ENCODE data around the gene SNX20.

SNX20 gene

DNA sequence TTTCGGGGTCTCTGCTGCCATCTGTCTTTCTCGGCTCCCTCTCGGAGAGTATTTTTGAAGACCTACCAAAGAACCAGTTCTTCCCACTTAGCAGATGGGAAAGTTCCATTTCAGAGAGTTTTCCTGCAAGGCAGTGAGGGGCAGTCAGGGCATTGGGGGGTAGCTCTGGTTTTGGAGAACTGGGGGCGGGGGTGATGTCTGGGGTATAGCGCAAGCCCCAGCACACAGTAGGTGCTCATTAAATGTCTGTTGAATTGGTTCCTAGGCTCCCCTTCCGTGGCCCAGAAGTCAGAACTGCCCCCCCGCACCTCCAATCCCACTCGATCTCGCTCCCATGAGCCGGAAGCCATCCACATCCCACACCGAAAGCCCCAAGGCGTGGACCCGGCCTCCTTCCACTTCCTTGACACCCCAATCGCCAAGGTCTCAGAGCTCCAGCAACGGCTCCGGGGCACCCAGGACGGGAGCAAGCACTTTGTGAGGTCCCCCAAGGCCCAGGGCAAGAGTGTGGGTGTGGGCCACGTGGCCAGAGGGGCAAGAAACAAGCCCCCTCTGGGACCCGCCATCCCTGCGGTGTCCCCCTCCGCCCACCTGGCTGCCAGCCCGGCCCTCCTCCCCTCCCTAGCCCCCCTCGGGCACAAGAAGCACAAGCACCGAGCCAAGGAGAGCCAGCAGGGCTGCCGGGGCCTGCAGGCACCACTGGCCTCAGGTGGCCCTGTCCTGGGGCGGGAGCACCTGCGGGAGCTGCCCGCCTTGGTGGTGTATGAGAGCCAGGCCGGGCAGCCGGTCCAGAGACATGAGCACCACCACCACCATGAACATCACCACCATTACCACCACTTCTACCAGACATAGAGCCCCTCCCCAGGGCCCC, 47.9 kb downstream of the SNX20 start:
- DNase-seq: no peak

DNA sequence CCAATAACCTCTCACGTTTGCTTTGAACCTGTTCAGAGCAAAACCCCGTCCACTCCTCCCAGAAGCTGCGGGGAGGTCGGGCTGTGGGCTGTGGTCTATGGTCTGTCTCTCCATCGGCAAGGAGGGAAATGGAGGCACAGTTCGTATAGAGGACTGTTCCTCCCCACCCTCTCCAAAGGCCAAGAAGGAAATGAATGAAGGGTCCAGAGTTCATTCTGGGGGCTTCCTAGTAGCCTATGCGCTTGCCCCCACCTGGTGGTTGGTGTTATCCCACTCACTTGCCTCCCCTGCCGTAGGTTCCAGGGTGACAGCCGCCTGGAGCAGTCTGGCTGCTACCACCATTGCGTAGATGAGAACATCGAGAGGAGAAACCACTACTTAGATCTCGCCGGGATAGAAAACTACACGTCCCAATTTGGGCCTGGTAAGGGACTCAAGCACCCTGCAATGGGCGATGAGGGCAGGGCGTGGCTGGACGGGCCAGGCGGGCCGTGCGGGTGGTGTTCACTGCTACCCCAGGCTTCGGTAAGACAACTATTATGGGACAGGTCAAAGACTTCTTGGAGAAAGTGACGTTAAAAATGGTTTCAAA, 49.0 kb downstream of the SNX20 start:
- DNase-seq: no peak

DNA sequence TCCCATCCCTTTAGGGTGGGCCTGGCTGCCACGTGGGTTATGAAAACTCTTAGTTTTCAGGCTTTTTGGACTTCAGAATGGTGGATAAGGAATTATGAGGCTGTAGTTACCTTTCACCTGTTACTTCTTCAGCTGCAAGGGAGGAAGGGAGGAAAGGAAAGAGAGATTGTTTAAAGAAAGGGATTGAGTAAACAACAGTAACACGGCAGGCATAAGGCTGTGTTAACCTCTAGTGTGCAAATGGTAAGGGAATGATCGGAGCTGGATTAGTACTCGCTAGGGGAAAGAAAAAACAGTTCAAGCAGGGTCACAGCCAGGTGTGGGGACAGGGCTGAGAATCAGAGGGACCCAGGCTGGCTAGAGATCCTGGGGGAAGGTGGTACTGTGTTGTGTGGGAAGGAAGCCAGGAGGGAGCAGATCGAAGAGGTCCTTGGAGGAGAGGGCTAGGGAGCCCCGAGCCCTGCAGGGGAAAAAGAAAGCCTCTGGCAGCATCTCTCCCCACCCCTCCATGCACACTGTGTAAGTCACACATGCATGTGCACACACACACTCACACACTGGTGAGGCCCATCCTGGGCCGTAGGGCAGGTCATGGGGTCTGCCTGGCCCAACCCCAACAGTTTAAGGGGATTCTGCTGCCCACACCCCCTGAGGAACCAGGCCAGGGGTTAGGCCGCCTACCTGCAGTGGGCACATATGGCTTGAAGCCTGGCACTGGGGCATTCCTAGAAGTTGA, 49.7 kb downstream of the SNX20 start:
- no peak for DNase-seq

DNA sequence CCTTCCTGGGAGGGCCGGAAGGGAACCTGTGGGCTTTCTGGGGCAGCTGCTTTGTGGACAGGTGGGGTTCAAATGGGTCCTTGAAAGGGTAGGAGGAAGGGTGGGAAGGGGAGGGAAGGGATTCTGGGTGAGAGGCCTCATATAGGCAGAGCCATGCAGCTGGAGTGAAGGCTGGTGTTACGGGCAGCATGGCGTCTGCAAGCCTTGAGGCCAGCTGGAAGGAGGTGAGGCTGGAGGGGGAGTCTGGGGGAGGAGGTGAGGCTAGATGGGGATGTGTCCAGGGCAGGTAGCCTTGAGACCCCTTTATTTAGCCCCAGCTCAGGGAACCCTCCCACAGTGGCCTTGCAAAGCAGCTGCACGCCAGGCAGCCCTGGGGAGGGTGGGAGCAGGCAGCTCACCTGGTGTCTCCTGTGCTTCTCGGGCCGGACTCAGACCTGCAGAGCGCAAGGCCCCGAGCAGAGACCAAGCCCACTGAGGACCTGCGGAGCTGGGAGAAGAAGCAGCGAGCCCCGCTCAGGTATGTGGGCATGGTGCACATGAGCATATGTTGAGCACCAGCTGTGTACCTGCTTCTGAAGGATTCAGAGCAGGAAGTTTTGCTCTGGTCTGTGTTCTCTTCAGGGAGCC, 50.6 kb downstream of the SNX20 start:
- DNase-seq: no peak

DNA sequence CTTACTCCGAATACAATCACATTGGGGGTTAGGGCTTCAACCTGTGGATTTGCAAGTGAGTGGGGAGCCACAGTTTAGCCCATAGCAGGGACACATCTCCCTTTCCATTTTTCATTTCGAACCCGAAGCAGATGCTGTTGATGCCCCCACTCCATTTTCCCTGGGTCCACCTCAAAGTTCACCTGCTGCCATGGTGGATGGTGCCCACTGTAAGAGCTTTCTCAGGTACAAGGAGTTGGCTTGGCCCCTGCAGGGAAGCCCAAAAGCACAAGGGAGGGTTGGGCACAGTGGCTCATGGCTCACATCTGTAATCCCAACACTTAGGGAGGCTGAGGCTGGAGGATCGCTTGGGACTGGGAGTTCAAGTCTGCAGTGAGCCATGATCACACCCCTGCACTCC, 51.8 kb downstream of the SNX20 start:
- no peak for DNase-seq

DNA sequence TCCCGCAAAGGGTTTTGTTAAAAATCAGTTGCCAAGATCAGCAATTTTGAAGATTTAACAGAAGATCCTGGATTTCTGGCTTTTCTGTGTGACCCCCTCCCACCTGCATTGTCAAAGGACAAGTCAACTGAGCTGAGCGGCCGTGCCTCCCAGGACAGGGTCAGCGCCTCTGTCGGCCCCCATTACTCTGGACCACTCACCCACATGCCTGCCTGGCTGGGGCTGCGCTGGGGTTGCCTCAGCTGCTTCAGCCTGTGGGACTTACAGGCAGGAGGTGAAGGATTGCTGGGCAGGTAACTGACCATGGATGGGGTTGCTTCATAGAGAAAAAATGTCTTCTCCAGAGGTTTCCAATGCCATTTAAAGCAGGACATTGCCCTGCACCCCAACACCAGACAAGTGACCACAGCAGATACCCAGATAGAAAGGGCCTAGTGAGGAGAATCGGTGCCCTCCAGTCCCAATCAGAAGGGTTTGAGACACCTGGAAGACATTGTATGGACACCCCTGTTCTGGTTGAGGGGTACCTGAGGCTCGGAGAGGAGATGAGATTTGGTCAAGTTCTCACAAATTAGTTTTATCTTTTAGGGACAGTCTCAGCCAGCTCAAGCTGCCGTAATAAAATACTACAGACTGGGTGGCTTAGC, 52.8 kb downstream of the SNX20 start:
- no peak for DNase-seq

DNA sequence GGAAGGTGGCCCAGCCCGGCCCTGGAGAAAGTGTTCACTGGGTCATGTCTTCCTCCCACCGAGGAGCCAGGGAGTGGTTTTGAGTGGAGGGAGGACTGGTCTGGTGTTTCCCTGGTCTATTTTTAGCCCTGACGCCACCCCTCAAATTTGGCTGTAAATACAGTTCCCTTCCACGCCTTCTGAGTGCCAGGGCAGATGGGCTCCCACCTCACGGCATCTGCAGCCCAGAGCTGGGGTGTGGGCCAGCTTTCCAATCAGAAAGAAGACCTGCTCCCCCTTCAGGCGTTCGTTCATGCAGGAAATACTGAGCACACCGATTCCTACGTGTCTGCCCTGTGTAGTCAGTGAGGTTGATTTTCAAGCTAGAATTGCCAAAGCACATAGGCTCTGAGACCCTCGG, 53.7 kb downstream of the SNX20 start:
- DNase-seq: peak; percentile 74

DNA sequence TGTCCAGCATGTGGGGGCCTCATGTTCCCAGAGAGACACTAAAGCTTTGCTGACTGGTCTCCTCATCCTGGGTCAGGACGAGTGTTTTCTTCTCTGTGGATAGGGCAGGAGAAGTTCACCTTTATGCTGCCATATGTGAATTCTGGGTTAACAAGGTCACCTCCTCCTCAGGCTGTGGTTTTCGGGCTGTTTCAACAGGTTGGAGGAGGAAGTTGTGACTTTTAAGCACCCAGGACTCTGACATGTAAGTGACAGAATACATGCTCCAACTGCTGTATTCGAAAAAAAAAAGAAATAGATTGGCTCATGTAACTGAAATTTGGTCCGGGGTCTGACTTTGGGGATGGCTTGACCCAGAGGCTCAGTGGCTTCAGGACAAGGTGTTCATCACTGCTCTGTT, 54.2 kb downstream of the SNX20 start:
- DNase-seq: no peak

DNA sequence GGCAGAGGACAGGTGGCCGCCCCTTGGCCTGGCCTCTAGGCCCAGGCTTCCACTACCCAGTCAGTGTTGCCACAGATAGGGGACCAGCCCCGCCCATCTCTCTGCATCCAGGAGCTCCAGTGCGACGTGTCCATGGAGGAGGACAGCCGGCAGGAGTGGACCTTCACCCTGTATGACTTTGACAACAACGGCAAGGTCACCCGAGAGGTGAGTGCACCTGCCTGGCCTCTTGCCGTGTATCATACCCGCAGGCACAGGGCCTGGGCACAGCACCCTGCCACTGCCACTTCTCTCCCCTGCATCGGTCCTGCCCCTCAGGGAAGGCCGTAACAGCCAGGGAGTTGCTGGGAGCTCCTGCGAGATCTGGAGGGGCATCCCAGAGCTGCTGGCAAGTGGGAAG, 55.7 kb downstream of the SNX20 start:
- DNase-seq: no peak

DNA sequence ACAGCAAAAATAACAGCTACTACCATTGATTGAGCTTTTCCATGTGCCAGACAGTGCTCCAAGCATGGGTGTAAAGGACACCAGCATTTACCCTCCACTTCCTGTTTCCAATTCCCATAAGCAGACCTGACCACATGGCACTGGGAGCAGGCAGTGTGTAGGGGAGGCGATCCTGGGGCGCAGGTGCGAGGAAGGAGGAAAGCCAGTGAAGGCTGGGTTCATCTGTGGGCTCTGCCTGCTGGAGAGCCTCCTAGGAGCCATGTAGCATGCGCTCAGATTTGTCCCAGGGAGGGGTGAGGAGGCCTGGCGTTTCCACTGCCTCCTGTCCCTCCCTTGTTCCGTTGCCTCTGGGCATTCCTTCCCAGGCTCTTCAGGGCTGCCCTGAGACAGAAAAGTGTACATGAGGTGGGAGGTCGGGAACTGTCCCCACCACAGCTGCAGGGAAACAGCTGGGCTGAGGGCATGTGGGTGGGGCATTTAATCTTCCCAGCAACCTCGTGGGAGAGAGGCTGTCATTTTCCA, 56.6 kb downstream of the SNX20 start:
- no peak for DNase-seq

DNA sequence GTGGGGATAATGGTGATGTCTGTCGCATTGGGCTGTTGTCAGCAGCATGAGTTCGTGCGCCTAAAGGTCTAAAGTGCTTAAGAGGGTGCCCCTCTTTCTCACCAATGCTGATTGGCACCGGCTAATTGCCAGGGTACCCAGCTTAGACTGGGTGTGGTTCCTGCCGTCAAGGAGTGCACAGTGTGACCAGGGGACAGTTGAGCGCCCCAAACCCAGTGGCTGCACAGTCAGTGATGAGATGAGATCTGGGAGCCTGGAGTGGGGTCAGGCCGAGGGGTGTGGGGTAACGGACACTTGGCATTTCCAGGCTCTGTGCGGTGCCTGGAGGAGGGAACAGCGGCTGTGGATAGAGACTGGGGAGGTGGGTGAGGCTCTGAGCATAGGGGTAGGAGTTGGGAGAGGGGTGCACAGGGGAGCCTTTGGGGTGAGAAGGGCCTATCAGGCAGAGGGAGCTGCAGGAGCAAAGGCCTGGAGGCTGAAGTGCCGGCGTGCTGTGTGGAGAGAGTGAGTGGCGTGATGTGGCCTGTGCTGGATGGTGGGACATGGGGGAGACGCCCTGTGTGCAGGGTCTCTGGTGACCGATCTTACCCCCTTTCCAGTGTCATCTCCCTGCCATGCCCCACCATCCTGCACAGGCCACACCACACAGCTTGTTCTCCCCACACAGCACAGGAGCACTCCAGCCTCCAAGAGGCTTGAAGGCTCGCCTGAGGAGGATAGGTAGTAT, 58.3 kb downstream of the SNX20 start:
- no peak for DNase-seq

DNA sequence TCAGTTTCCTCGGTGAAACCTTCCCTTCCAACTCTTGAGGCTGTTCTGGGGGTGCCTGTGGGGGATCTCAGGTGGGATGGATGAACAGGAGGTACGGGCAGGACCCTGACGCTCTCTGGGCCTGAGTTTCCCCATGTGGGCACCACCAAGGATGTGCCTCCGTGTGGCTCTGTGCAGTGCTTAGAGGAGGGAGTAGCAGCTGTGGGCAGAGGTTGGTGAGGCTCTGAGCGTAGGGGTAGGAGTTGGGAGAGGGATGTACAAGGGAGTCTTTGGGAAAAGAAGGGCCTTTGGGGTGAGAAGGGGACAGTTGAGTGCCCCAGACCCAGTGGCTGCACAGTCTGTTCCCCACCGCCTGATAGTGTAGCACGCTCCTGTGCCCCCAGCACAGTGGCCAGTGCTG, 59.1 kb downstream of the SNX20 start:
- DNase-seq: no peak

Data from eye (tissue), 1 donor.